Measurements from ENCODE around the gene CDK18.

Gene CDK18

GRCh38 chr1:205484985-205485967 is 19.2 kb upstream of the CDK18 start:
- no peak overlapping the region for H3K4me3 ChIP-seq
- peaks cover 0 to 25% (median 0%) of the 10 kb centered on the region in 11 experiments; a peak in 3 of 22 replicates for H4K20me1 ChIP-seq
- H3K27me3 ChIP-seq = peaks cover 0 to 9% (median 0%) of the 10 kb centered on the region in 11 experiments; a peak in 4 of 22 replicates
- H3K9ac ChIP-seq = no peak overlapping the region
- no peaks in the 10 kb centered on the region for H3K9me3 ChIP-seq (replicated peaks in 1 of 11)
- H3K4me2 ChIP-seq = peak overlapping the region in 3 of 11 experiments; percentile 6 to 20 (median 11); a peak in 2 of 22 replicates
- H3K4me1 ChIP-seq = peaks cover 0 to 11% (median 0%) of the 10 kb centered on the region in 10 experiments; a peak in 8 of 20 replicates
- H3K36me3 ChIP-seq = no peaks in the 10 kb centered on the region
- no peak overlapping the region for H3K27ac ChIP-seq
- TF ChIP-seq Cebpa-rat (IDR thresholded peaks at IDR 0.05) = no peak

GRCh38 chr1:205486258-205486657 is 18.2 kb upstream of the CDK18 start:
- Histone ChIP-seq H3K36me3 (no peaks in the 10 kb centered on the region), H3K27ac (no peak overlapping the region), H3K9me3 (replicated peaks in 1 of 11) (no peaks in the 10 kb centered on the region), H3K4me3 (no peak overlapping the region), H3K9ac (no peak overlapping the region), H3K4me2 (no peak overlapping the region), H4K20me1 (peaks cover 0 to 25% (median 0%) of the 10 kb centered on the region in 11 experiments; a peak in 3 of 22 replicates), H3K27me3 (peaks cover 0 to 8% (median 0%) of the 10 kb centered on the region in 11 experiments; a peak in 4 of 22 replicates), H3K4me1 (peaks cover 0 to 4% (median 0%) of the 10 kb centered on the region in 10 experiments; a peak in 4 of 20 replicates)
- TF ChIP-seq Cebpa-rat (IDR thresholded peaks at IDR 0.05) = no peak

- H3K27me3 ChIP-seq = peaks cover 0 to 5% (median 0%) of the 10 kb centered on the region in 11 experiments; a peak in 4 of 22 replicates
- no peak overlapping the region for H3K27ac ChIP-seq
- no peaks in the 10 kb centered on the region for H3K36me3 ChIP-seq
- no peak overlapping the region for H3K4me3 ChIP-seq
- H3K4me2 ChIP-seq = no peak overlapping the region
- peaks cover 0 to 28% (median 0%) of the 10 kb centered on the region in 11 experiments; a peak in 3 of 22 replicates for H4K20me1 ChIP-seq
- no peaks in the 10 kb centered on the region for H3K9me3 ChIP-seq (replicated peaks in 1 of 11)
- TF ChIP-seq Cebpa-rat (IDR thresholded peaks at IDR 0.05) = no peak
- no peak overlapping the region for H3K9ac ChIP-seq
- peaks cover 8 to 19% (median 15%) of the 10 kb centered on the region in 10 experiments for H3K4me1 ChIP-seq
Observed at GRCh38 chr1:205488074-205488723, 16.3 kb upstream of the CDK18 start.

GRCh38 chr1:205491794-205492193 is 12.7 kb upstream of the CDK18 start:
- Histone ChIP-seq H3K4me2 (peak overlapping the region in 8 of 11 experiments; percentile 42 to 84 (median 72); a peak in 9 of 22 replicates), H3K9ac (no peak overlapping the region), H3K4me3 (no peak overlapping the region), H3K27ac (no peak overlapping the region), H4K20me1 (peaks cover 0 to 23% (median 0%) of the 10 kb centered on the region in 11 experiments; a peak in 4 of 22 replicates), H3K4me1 (peaks cover 18 to 26% (median 23%) of the 10 kb centered on the region in 10 experiments), H3K27me3 (peaks cover 0 to 5% (median 0%) of the 10 kb centered on the region in 11 experiments; a peak in 1 of 22 replicates), H3K9me3 (replicated peaks in 1 of 11) (no peaks in the 10 kb centered on the region), H3K36me3 (no peaks in the 10 kb centered on the region)
- TF ChIP-seq Cebpa-rat (IDR thresholded peaks at IDR 0.05) = no peak

GRCh38 chr1:205492201-205492667 is 12.2 kb upstream of the CDK18 start:
- Histone ChIP-seq H3K4me3 (no peak overlapping the region), H3K4me2 (peak overlapping the region; percentile 42 to 88 (median 77)), H3K36me3 (no peaks in the 10 kb centered on the region), H3K27ac (no peak overlapping the region), H3K9me3 (replicated peaks in 1 of 11) (no peaks in the 10 kb centered on the region), H3K4me1 (peaks cover 18 to 26% (median 23%) of the 10 kb centered on the region in 10 experiments), H3K9ac (no peak overlapping the region), H4K20me1 (peaks cover 0 to 22% (median 0%) of the 10 kb centered on the region in 11 experiments; a peak in 4 of 22 replicates), H3K27me3 (peaks cover 0 to 5% (median 0%) of the 10 kb centered on the region in 11 experiments; a peak in 1 of 22 replicates)
- TF ChIP-seq Cebpa-rat (IDR thresholded peaks at IDR 0.05) = no peak

- peak overlapping the region; percentile 42 to 88 (median 77) for H3K4me2 ChIP-seq
- H3K4me1 ChIP-seq = peaks cover 18 to 26% (median 23%) of the 10 kb centered on the region in 10 experiments
- TF ChIP-seq Cebpa-rat (IDR thresholded peaks at IDR 0.05) = no peak
- H3K36me3 ChIP-seq = no peaks in the 10 kb centered on the region
- peaks cover 0 to 19% (median 0%) of the 10 kb centered on the region in 11 experiments; a peak in 4 of 22 replicates for H4K20me1 ChIP-seq
- no peaks in the 10 kb centered on the region for H3K9me3 ChIP-seq (replicated peaks in 1 of 11)
- peak overlapping the region in 2 of 11 experiments; percentile 18 to 23; a peak in 2 of 22 replicates for H3K9ac ChIP-seq
- peak overlapping the region in 2 of 11 experiments; percentile 14 to 18; a peak in 1 of 22 replicates for H3K27ac ChIP-seq
- H3K27me3 ChIP-seq = peaks cover 0 to 5% (median 0%) of the 10 kb centered on the region in 11 experiments; a peak in 1 of 22 replicates
- peak overlapping the region in 1 of 10 experiments; percentile 19; a peak in 1 of 20 replicates for H3K4me3 ChIP-seq
Observed at GRCh38 chr1:205492774-205493173, 11.7 kb upstream of the CDK18 start.

- Histone ChIP-seq H3K4me2 (peak overlapping the region; percentile 42 to 88 (median 77)), H3K4me3 (peak overlapping the region in 1 of 10 experiments; percentile 19; a peak in 1 of 20 replicates), H3K27ac (peak overlapping the region in 2 of 11 experiments; percentile 14 to 18; a peak in 1 of 22 replicates), H3K9ac (peak overlapping the region in 2 of 11 experiments; percentile 18 to 23; a peak in 2 of 22 replicates), H3K9me3 (replicated peaks in 1 of 11) (no peaks in the 10 kb centered on the region), H3K4me1 (peaks cover 18 to 26% (median 23%) of the 10 kb centered on the region in 10 experiments), H4K20me1 (peaks cover 0 to 19% (median 0%) of the 10 kb centered on the region in 11 experiments; a peak in 4 of 22 replicates), H3K27me3 (peaks cover 0 to 5% (median 0%) of the 10 kb centered on the region in 11 experiments; a peak in 1 of 22 replicates), H3K36me3 (no peaks in the 10 kb centered on the region)
- TF ChIP-seq Cebpa-rat (IDR thresholded peaks at IDR 0.05) = no peak
Observed at GRCh38 chr1:205493241-205494085, 11.0 kb upstream of the CDK18 start.
